A549 (cell line): ENCODE data around the gene CD226. TPM values are rescaled to one million over a fixed set of nuclear protein-coding genes. Genes with fewer than 3 reads are reported as not detected.

ENCODE experiments used
- ATAC-seq, 2 experiments: fragments of 200-7000 bp in 1 of 2; fragments of >200 bp in 1 of 2; cut with Nextera tagmentation in 1 of 2; cut with Tn5 transposase in 1 of 2; 3 replicates each; pipeline versions ENCODE4 v1.8.0 to v1.9.1; 2018 to 2020; ENCODE audit warnings: mild to moderate bottlenecking in 1 of 2, moderate library complexity in 1 of 2
- CTCF ChIA-PET: fragments of 300-600 bp; sonication (Branson Sonifier 250); formaldehyde crosslinking; extraction: SDS; loops from one replicate; lab custom pipeline; 2021; ENCODE audit warnings: antibody characterized with exemption, inconsistent platforms; lab: Yijun Ruan, JAX
- POLR2A ChIA-PET: fragments of 350-600 bp; formaldehyde crosslinking; extraction: SDS; loops from one replicate; lab custom pipeline; 2021; ENCODE audit warnings: antibody characterized with exemption, inconsistent platforms; lab: Yijun Ruan, JAX
- DNase-seq, 2 experiments: peaks; one replicate each; pipeline versions ENCODE4 v3.0.0 to v3.0.0-alpha.2; 2011 to 2016; ENCODE audit warnings: low read depth in 1 of 2, low spot score in 1 of 2
- FAIRE-seq: peaks from 2 replicates; lab custom pipeline; 2011; peaks lifted over from hg19 to GRCh38; lab: Jason Lieb, UNC
- H3K27ac ChIP-seq, 2 experiments: fragments of >200 bp; sonication (Bioruptor Twin); formaldehyde crosslinking; 3 replicates each; pipeline ENCODE4 v1.5.1; 2016 to 2017
- H3K4me1 ChIP-seq: fragments of >200 bp; sonication (Bioruptor Twin); formaldehyde crosslinking; 3 replicates; pipeline ENCODE4 v1.6.1; 2016
- H3K4me2 ChIP-seq: fragments of >200 bp; sonication (Bioruptor Twin); formaldehyde crosslinking; 3 replicates; pipeline ENCODE4 v1.6.1; 2016
- H3K4me3 ChIP-seq: fragments of >200 bp; sonication (Bioruptor Twin); formaldehyde crosslinking; 3 replicates; pipeline ENCODE4 v1.5.1; 2016
- H3K9me3 ChIP-seq: fragments of >200 bp; sonication (Bioruptor Twin); formaldehyde crosslinking; 3 replicates; pipeline ENCODE4 v1.6.1; 2016
- ATOH8 ChIP-seq: fragments of 250-450 bp; sonication (Bioruptor Pico); IDR thresholded peaks from 2 replicates; pipeline ENCODE4 v1.5.0; 2020; ENCODE audit warnings: low read depth, mild to moderate bottlenecking, moderate library complexity
- CBX8 ChIP-seq: fragments of 200-600 bp; sonication (generic); IDR thresholded peaks from 2 replicates; pipeline ENCODE4 v1.6.1; 2016
- CHD4 ChIP-seq: fragments of 200-600 bp; sonication (generic); IDR thresholded peaks from 2 replicates; pipeline ENCODE4 v1.6.1; 2016; ENCODE audit warnings: antibody characterized with exemption, mild to moderate bottlenecking, borderline replicate concordance
- ELK1 ChIP-seq: fragments of 150-350 bp; IDR thresholded peaks from 2 replicates; pipeline ENCODE4 v1.6.1; 2014; ENCODE audit warnings: low read depth, mild to moderate bottlenecking, low read length
- EP300 ChIP-seq, 2 experiments: fragments of >200 bp; sonication (Bioruptor Twin); formaldehyde crosslinking; IDR thresholded peaks; 2 replicates in 1 of 2; 3 replicates in 1 of 2; pipeline ENCODE4 v1.6.1; 2016 to 2017
- ESRRA ChIP-seq: fragments of 150-350 bp; IDR thresholded peaks from 2 replicates; pipeline ENCODE4 v1.6.1; 2014; ENCODE audit warnings: mild to moderate bottlenecking, low read length, borderline replicate concordance
- FOSB ChIP-seq: fragments of 250-450 bp; sonication (Bioruptor Pico); IDR thresholded peaks from 2 replicates; pipeline ENCODE4 v1.5.0; 2020; ENCODE audit warnings: mild to moderate bottlenecking, moderate library complexity
- JUN ChIP-seq, 2 experiments: fragments of >200 bp; sonication (Bioruptor Twin); formaldehyde crosslinking; IDR thresholded peaks; 2 replicates in 1 of 2; 3 replicates in 1 of 2; pipeline ENCODE4 v1.6.1; 2016 to 2017
- KDM5A ChIP-seq: fragments of 200-600 bp; sonication (generic); IDR thresholded peaks from 2 replicates; pipeline ENCODE4 v1.6.1; 2016; ENCODE audit warnings: antibody characterized with exemption, mild to moderate bottlenecking
- MAFK ChIP-seq: fragments of 450-650 bp; IDR thresholded peaks from 2 replicates; pipeline ENCODE4 v1.6.1; 2014; ENCODE audit not compliant: partially characterized antibody
- MAZ ChIP-seq: fragments of 150-350 bp; IDR thresholded peaks from 2 replicates; pipeline ENCODE4 v1.6.1; 2014; ENCODE audit warnings: antibody characterized with exemption, low read depth, low read length, borderline replicate concordance
- MYC ChIP-seq: IDR thresholded peaks from 2 replicates; pipeline ENCODE4 v1.6.1; 2012; ENCODE audit warnings: mild to moderate bottlenecking, inconsistent platforms, low read length, improper control_type of control experiment, borderline replicate concordance
- NR3C1 ChIP-seq: fragments of >200 bp; sonication (Bioruptor Twin); formaldehyde crosslinking; IDR thresholded peaks from 3 replicates; pipeline ENCODE4 v1.6.1; 2017
- PBX3 ChIP-seq: IDR thresholded peaks from 2 replicates; pipeline ENCODE4 v1.6.1; 2012
- POLR2A ChIP-seq: IDR thresholded peaks from 2 replicates; pipeline ENCODE4 v1.6.1; 2012; ENCODE audit warnings: mild to moderate bottlenecking, low read length
- RCOR1 ChIP-seq: fragments of 150-350 bp; IDR thresholded peaks from 2 replicates; pipeline ENCODE4 v1.6.1; 2014; ENCODE audit warnings: antibody characterized with exemption, low read length, low read depth
- RFX5 ChIP-seq: fragments of 450-650 bp; IDR thresholded peaks from 2 replicates; pipeline ENCODE4 v1.7.1; 2014; ENCODE audit warnings: antibody characterized with exemption, mild to moderate bottlenecking, moderate library complexity
- USF2 ChIP-seq: fragments of 450-650 bp; IDR thresholded peaks from 2 replicates; pipeline ENCODE4 v1.6.1; 2014; ENCODE audit warnings: antibody characterized with exemption
- ZFP36 ChIP-seq: fragments of 450-650 bp; IDR thresholded peaks from 2 replicates; pipeline ENCODE4 v1.6.1; 2014; ENCODE audit warnings: borderline replicate concordance; ENCODE audit not compliant: partially characterized antibody
- WGBS: methylation state at CpG from one replicate; pipeline ENCODE4 v1.1.6; 2017; ENCODE audit errors: missing lambda C conversion rate; 5-methylcytosine and 5-hydroxymethylcytosine counted together
- polyA minus RNA-seq: library from RNA; depleted of rRNA, polyadenylated mRNA; stranded (reverse); fragments of >200 nt; gene quantifications from 2 replicates; pipeline ENCODE4 v1.2.3, GENCODE V29; 2011; rRNA and poly(A)+ RNA removed
- polyA plus RNA-seq, 4 experiments: library from polyadenylated mRNA; depleted of rRNA in 3 of 4; stranded (reverse); fragments of >200 nt; fragmentation: RNase III in 1 of 4; extraction: RNeasy Plus Mini Kit Qiagen cat#74134 plus additional on column Dnase treatment in 1 of 4; gene quantifications; 2 replicates in 3 of 4; 3 replicates in 1 of 4; pipeline ENCODE4 v1.2.3, GENCODE V29; 2011 to 2017

Gene CD226
- 0.92 and 0.97 TPM in 2 replicates for polyA plus RNA-seq (2011; rRNA removed)
- polyA plus RNA-seq (2012; cell fraction: cytosol; rRNA removed) = 0.12 and 0.13 TPM in 2 replicates
- polyA plus RNA-seq (2012; cell fraction: nucleus; rRNA removed) = 0.42 and 0.77 TPM in 2 replicates
- polyA plus RNA-seq (2017; fragmentation: RNase III; extraction: RNeasy Plus Mini Kit Qiagen cat#74134 plus additional on column Dnase treatment) = 0.26 to 0.57 TPM (median 0.28 TPM) in 3 replicates
- polyA minus RNA-seq = 4.6 and 7.0 TPM in 2 replicates

GRCh38 chr18:69947361-69948133 is at the start of gene CD226:
TSS of gene CD226 (minus strand) at chr18:69947873. CDS start at chr18:69947406, 467 bp downstream.
- Histone ChIP-seq H3K27ac (no peak within 1 kb of the TSS), H3K4me2 (no peak within 1 kb of the TSS), H3K9me3 (no peaks in the 10 kb centered on the region), H3K4me3 (no peak within 1 kb of the TSS), H3K4me1 (no peaks in the 10 kb centered on the region)
- ATAC-seq = no peak
- TF ChIP-seq CBX8 (no peak), ELK1 (no peak), CHD4 (no peak), NR3C1 (no peak), FOSB (no peak), ATOH8 (CRISPR knock-in tag) (no peak), RFX5 (no peak), MYC (no peak), ESRRA (no peak), POLR2A (no peak), MAZ (no peak), USF2 (no peak), EP300 (IDR thresholded peaks at IDR 0.05) (no peak), KDM5A (no peak), MAFK (no peak), PBX3 (no peak), JUN (IDR thresholded peaks at IDR 0.05) (no peak), RCOR1 (no peak)
- no peak for FAIRE-seq
- CTCF ChIA-PET = interaction anchor here (0.7 kb wide), 1 partner anchor 13 kb away, joined by 4 read pairs; no protein-coding TSS in a partner anchor
- POLR2A ChIA-PET = no interaction called here
- DNase-seq = no peak
- WGBS = 95% methylated on average over 7 of the region's 7 CpGs

- no peaks in the 10 kb centered on the region for H3K9me3 ChIP-seq
- TF ChIP-seq NR3C1 = no peak
- TF ChIP-seq ZFP36 = no peak
- POLR2A ChIA-PET = no interaction called here
- CTCF ChIA-PET = no interaction called here
- H3K4me1 ChIP-seq = peaks cover 3% of the 10 kb centered on the region; the same call in 1 of the 3 replicates
- H3K4me3 ChIP-seq = no peak overlapping the region
- ATAC-seq = no peak; a peak in 1 of 6 replicates
- H3K4me2 ChIP-seq = no peak overlapping the region; the same call in 2 of the 3 replicates
- H3K27ac ChIP-seq = no peak overlapping the region
- no peak for DNase-seq
- no peak for FAIRE-seq
- 66% methylated on average over 7 of the region's 7 CpGs for WGBS
Observed at GRCh38 chr18:69996951-69997798, 49.5 kb upstream of the CD226 start.
